HCT116 (cell line): Measurements from ENCODE around the gene DDX27. TPM values are rescaled to one million over a fixed set of nuclear protein-coding genes. Genes with fewer than 3 reads are reported as not detected.

Source experiments
- ATAC-seq: fragments of 200-7000 bp; cut with Tn5 transposase; 2 replicates; pipeline ENCODE4 v1.9.1; 2020; ENCODE audit warnings: mild to moderate bottlenecking, moderate library complexity
- BruUV-seq: library from RNA; stranded (reverse); fragments of 400-500 nt; replicated peaks from 2 replicates; lab custom pipeline; 2021; lab: Mats Ljungman, UMichigan
- CTCF ChIA-PET: fragments of 300-600 bp; sonication (Branson Sonifier 250); formaldehyde crosslinking; loops from one replicate; lab custom pipeline; 2021; ENCODE audit warnings: antibody characterized with exemption; lab: Charles Lee
- POLR2A ChIA-PET: fragments of 300-600, 350-600 bp; sonication (Branson Sonifier 250); formaldehyde crosslinking; loops from one replicate; lab custom pipeline; 2021; ENCODE audit warnings: antibody characterized with exemption; lab: Charles Lee
- RAD21 ChIA-PET, 2 experiments: fragments of 300-600 bp; sonication (Branson Sonifier 250); formaldehyde crosslinking; loops; one replicate each; lab custom pipeline; 2023; ENCODE audit warnings: low total read pairs in 2 of 2; ENCODE audit not compliant: uncharacterized antibody in 2 of 2, unreplicated experiment in 2 of 2, low non-redundant PET in 1 of 2; lab: Charles Lee
- DNase-seq: peaks from one replicate; pipeline ENCODE4 v3.0.0-alpha.2; 2010; ENCODE audit warnings: low read depth, low spot score
- H2AFZ ChIP-seq: fragments of 200-600 bp; shearing (Covaris generic), sonication (generic); 2 replicates; pipeline ENCODE4 v1.6.1; 2017; ENCODE audit warnings: low read depth, mixed run types, mixed read lengths, antibody characterized with exemption, low read length; ENCODE audit not compliant: poor library complexity, severe bottlenecking
- H3K27ac ChIP-seq: 2 replicates; pipeline ENCODE4 v1.5.1; 2012; ENCODE audit warnings: low read depth, low read length
- H3K27me3 ChIP-seq: fragments of 200-600 bp; sonication (generic); 2 replicates; pipeline ENCODE4 v1.6.1; 2016; ENCODE audit warnings: mixed run types, low read length, mixed read lengths; ENCODE audit not compliant: insufficient read depth
- H3K36me3 ChIP-seq, 2 experiments: fragments of 200-500 bp in 1 of 2; fragments of 200-600 bp in 1 of 2; sonication (Bioruptor generic) in 1 of 2; sonication (generic) in 1 of 2; 2 replicates each; pipeline versions ENCODE4 v1.5.1 to v1.6.1; 2014 to 2016; ENCODE audit warnings: low read length in 2 of 2, inconsistent platforms in 1 of 2, mixed read lengths in 1 of 2, mixed run types in 1 of 2; ENCODE audit not compliant: insufficient read depth in 2 of 2, control insufficient read depth in 1 of 2
- H3K4me1 ChIP-seq, 2 experiments: fragments of 200-600 bp in 1 of 2; sonication (generic) in 1 of 2; 2 replicates each; pipeline versions ENCODE4 v1.5.1 to v1.6.1; 2012 to 2017; ENCODE audit warnings: low read length in 2 of 2, inconsistent platforms in 1 of 2, mild to moderate bottlenecking in 1 of 2, mixed read lengths in 1 of 2, mixed run types in 1 of 2, moderate library complexity in 1 of 2; ENCODE audit not compliant: insufficient read depth in 2 of 2, control insufficient read depth in 1 of 2
- H3K4me2 ChIP-seq: fragments of 200-600 bp; sonication (generic); 2 replicates; pipeline ENCODE4 v1.6.1; 2017; ENCODE audit warnings: mixed run types, low read length, mixed read lengths
- H3K4me3 ChIP-seq, 2 experiments: fragments of 200-600 bp in 1 of 2; sonication (generic) in 1 of 2; replicated peaks in 1 of 2; 2 replicates each; pipeline ENCODE4 v1.5.1; 2011 to 2016; ENCODE audit warnings: low read length in 2 of 2, control low read depth in 1 of 2, low read depth in 1 of 2, mild to moderate bottlenecking in 1 of 2, mixed read lengths in 1 of 2, mixed run types in 1 of 2
- H3K79me2 ChIP-seq: fragments of 200-600 bp; sonication (generic); 2 replicates; pipeline ENCODE4 v1.6.1; 2017; ENCODE audit warnings: mild to moderate bottlenecking, mixed run types, low read length, moderate library complexity, mixed read lengths; ENCODE audit not compliant: insufficient read depth
- H3K9ac ChIP-seq: fragments of 200-600 bp; sonication (generic); 2 replicates; pipeline ENCODE4 v1.6.1; 2016; ENCODE audit warnings: low read length, mixed read lengths
- H3K9me2 ChIP-seq: fragments of 200-600 bp; sonication (generic), shearing (Covaris generic); 2 replicates; pipeline ENCODE4 v1.6.1; 2017; ENCODE audit warnings: mixed run types, mild to moderate bottlenecking, moderate library complexity; ENCODE audit not compliant: insufficient read depth
- H3K9me3 ChIP-seq, 2 experiments: fragments of 200-500 bp in 1 of 2; fragments of 200-600 bp in 1 of 2; sonication (Bioruptor generic) in 1 of 2; sonication (generic) in 1 of 2; 2 replicates each; pipeline ENCODE4 v1.6.1; 2014 to 2017; ENCODE audit warnings: low read length in 2 of 2, mixed read lengths in 2 of 2, inconsistent platforms in 1 of 2, low read depth in 1 of 2, mild to moderate bottlenecking in 1 of 2, mixed run types in 1 of 2, moderate library complexity in 1 of 2; ENCODE audit not compliant: control insufficient read depth in 1 of 2, insufficient read depth in 1 of 2
- H4K20me1 ChIP-seq: fragments of 200-600 bp; sonication (generic), shearing (Covaris generic); 2 replicates; pipeline ENCODE4 v1.6.1; 2017; ENCODE audit warnings: mixed run types, mild to moderate bottlenecking, moderate library complexity; ENCODE audit not compliant: insufficient read depth
- ATF3 ChIP-seq: IDR thresholded peaks from 2 replicates; pipeline ENCODE4 v1.6.1; 2012
- CTCF ChIP-seq, 3 experiments: fragments of 200-600 bp in 1 of 3; sonication (generic) in 1 of 3; IDR thresholded peaks in 2 of 3; conservative IDR thresholded peaks in 1 of 3; 2 replicates each; pipeline ENCODE4 v1.5.1; 2012 to 2017; ENCODE audit warnings: low read depth in 2 of 3, low read length in 2 of 3, antibody characterized with exemption in 1 of 3, borderline replicate concordance in 1 of 3, control low read depth in 1 of 3, mild to moderate bottlenecking in 1 of 3, mixed read lengths in 1 of 3, mixed run types in 1 of 3, moderate library complexity in 1 of 3; ENCODE audit not compliant: insufficient read depth in 1 of 3
- EGR1 ChIP-seq: IDR thresholded peaks from 2 replicates; pipeline ENCODE4 v1.6.1; 2012; ENCODE audit warnings: low read depth
- MAX ChIP-seq: IDR thresholded peaks from 2 replicates; pipeline ENCODE4 v1.6.1; 2012
- SIN3A ChIP-seq: IDR thresholded peaks from 2 replicates; pipeline ENCODE4 v1.6.1; 2012; ENCODE audit warnings: low read depth
- SRF ChIP-seq: IDR thresholded peaks from 2 replicates; pipeline ENCODE4 v1.6.1; 2012; ENCODE audit warnings: low read depth
- ZBTB33 ChIP-seq: IDR thresholded peaks from 2 replicates; pipeline ENCODE4 v1.6.1; 2011; ENCODE audit warnings: mild to moderate bottlenecking, low read length, moderate library complexity; ENCODE audit not compliant: insufficient replicate concordance; ENCODE audit errors: extremely low read depth
- intact Hi-C: fragments of 100-400 bp; cut with micrococcal nuclease; formaldehyde crosslinking; loops from 2 replicates; pipeline ENCODE4 v1.10.0; 2022
- total RNA-seq: library from RNA; stranded (reverse); gene quantifications from one replicate; pipeline ENCODE4 v1.2.1, GENCODE V29; 2021; ENCODE audit not compliant: unreplicated experiment

Gene DDX27
- total RNA-seq, 1 experiment from 2014 or later, result 32.1 TPM

GRCh38 chr20:49247169-49247723 is 28.0 kb downstream of the DDX27 start:
- intact Hi-C loops, result loop anchor here (2.0 to 5.0 kb wide), 2 partner anchors 74 to 285 kb away; no protein-coding TSS in a partner anchor
- Histone ChIP-seq H3K79me2 (no peaks in the 10 kb centered on the region), H3K27me3 (no peaks in the 10 kb centered on the region), H3K4me2 (no peak overlapping the region), H3K4me3 (no peak overlapping the region), H3K27ac (no peak overlapping the region), H3K4me1 (no peaks in the 10 kb centered on the region), H3K9me3 (no peaks in the 10 kb centered on the region), H3K36me3 (peaks cover 46 to 65% of the 10 kb centered on the region in 2 experiments; a peak in 3 of 4 replicates), H3K9me2 (no peaks in the 10 kb centered on the region), H2AFZ (no peak overlapping the region), H4K20me1 (no peaks in the 10 kb centered on the region), H3K9ac (no peak overlapping the region)
- BruUV-seq, result no TSS peak
- no peak for DNase-seq
- ChIA-PET RAD21 (interaction anchor here in 1 of 2 experiments (1.3 kb wide), 1 partner anchor 73 kb away, joined by 3 read pairs; no protein-coding TSS in a partner anchor), POLR2A (interaction anchor here (1.2 kb wide), 1 partner anchor 10 kb away, joined by 3 read pairs; no protein-coding TSS in a partner anchor), CTCF (interaction anchor here (3.0 kb wide), 1 partner anchor 73 kb away, joined by 26 read pairs; no protein-coding TSS in a partner anchor)
- no peak for ATAC-seq
- TF ChIP-seq MAX, result no peak
- TF ChIP-seq SIN3A, result no peak
- TF ChIP-seq SRF, result no peak

- Histone ChIP-seq H2AFZ (no peak overlapping the region), H3K9me2 (no peaks in the 10 kb centered on the region), H3K9ac (no peak overlapping the region), H3K4me3 (no peak overlapping the region), H4K20me1 (no peaks in the 10 kb centered on the region), H3K79me2 (no peaks in the 10 kb centered on the region), H3K9me3 (no peaks in the 10 kb centered on the region), H3K4me1 (no peaks in the 10 kb centered on the region), H3K27me3 (no peaks in the 10 kb centered on the region), H3K27ac (no peak overlapping the region), H3K36me3 (peaks cover 48 to 64% of the 10 kb centered on the region in 2 experiments; a peak in 3 of 4 replicates), H3K4me2 (no peak overlapping the region)
- intact Hi-C loops, result loop anchor here (2.0 to 5.0 kb wide), 2 partner anchors 73 to 285 kb away; no protein-coding TSS in a partner anchor
- ChIA-PET CTCF (interaction anchor here (3.0 kb wide), 1 partner anchor 73 kb away, joined by 26 read pairs; no protein-coding TSS in a partner anchor), POLR2A (no interaction called here), RAD21 (interaction anchor here in 1 of 2 experiments (1.3 kb wide), 1 partner anchor 73 kb away, joined by 3 read pairs; no protein-coding TSS in a partner anchor)
- BruUV-seq, result no TSS peak
- DNase-seq, result no peak
- no peak for TF ChIP-seq CTCF (IDR thresholded peaks at IDR 0.05 in 2 of 3, conservative IDR thresholded peaks at IDR 0.05 in 1 of 3; ENCODE audit: borderline replicate concordance in 1 of 3, insufficient read depth in 1 of 3, low read depth in 2 of 3, low read length in 2 of 3)
- TF ChIP-seq ATF3, result no peak
- TF ChIP-seq ZBTB33, result no peak
- no peak for TF ChIP-seq EGR1
- ATAC-seq, result no peak
These were observed 28.6 kb downstream of the DDX27 start for GRCh38 chr20:49247792-49248191.
